HTR-8/SVneo (cell line): ENCODE data around the gene BMP7.
A peak's percentile ranks its signal among the peaks of the same experiment; 100 is the strongest.
"Not testable (repeated sequence)": the region's sequence is repeated elsewhere in the genome, so short reads cannot be mapped to it uniquely, and the experiment has no call there.

Experiments
- DNase-seq: peaks from one replicate; pipeline ENCODE4 v3.0.0; 2011; ENCODE audit warnings: low spot score, mixed read lengths; ENCODE audit not compliant: insufficient read length
- FAIRE-seq: peaks from 2 replicates; lab custom pipeline; 2011; peaks lifted over from hg19 to GRCh38; lab: Jason Lieb, UNC

The BMP7 gene

DNA sequence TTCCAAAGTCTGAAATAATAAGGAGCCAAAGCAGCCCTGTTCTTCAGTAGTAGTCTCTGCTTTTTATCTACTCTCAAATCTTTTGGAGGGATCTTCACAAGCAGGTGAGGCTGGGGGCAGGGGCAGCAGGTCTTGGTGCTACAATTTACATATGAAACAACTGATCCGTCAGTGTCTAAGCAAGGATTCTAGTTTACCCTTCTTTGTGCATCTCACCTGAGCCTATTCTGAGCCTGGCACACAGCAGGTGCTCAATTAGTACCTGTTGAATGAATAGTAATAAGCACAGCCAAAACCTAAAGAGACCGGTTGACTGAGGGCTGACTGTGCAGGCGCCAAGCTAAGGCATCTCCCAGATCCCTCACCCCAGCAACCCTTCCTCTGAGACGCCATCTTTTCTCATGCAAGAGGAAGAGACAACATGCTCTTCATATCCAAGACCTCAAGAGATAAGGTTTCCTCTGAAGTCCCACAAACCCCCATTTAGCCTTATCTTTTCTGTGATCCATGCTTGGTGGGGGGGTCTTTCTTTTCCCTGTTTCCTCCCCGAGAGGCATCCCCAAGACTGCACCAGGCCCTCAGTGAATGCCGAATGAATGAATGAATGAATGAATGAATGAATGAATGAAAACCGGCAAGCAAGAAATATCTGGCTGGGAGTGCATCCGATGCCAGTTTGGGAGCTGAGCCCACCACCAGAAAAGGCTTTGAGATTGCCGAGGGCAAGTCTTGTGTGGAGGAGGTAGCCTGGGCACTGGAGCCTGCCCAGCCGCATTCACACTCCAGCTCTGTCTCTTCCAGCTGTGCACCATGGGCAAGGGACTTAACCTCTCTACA lies 2.9 kb upstream of the BMP7 start:
- FAIRE-seq (peak; percentile 71), DNase-seq (no peak)

GRCh38 chr20:57268399-57269076 lies 2.1 kb upstream of the BMP7 start:
- FAIRE-seq, result peak; percentile 31
- no peak for DNase-seq

DNA sequence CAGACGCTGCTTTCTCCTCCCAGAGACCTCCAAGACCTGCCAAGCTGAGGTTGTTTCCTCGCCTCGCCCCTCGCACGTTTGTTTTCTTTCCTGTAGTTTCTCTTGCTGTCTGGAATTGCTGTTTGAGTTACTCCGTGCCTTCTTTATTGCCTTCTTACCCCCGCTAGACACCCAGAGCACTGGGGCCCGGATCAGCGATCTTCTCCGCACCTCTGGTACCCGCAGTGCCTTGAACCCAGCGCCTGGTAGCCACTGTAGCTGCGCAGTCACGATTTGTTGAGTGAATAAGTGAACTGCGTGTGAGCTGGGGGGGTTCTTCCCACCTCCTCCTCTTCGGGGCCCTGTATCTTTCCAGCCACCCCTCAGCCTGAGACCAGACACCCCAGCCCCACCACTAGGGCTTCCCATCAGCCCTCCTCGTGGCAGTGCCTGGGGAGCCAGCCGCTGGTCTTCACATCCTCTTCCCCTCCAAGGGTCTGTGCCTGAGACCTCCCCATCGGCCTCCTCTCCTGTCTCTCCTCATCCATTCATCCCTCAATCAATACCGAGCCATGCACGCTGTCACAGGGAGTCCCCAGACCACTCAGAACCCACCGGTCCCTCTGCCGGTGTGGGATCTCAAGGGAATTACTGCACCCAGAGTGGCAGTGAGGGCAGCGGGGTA lies 849 bp upstream of the BMP7 start:
- FAIRE-seq, result peak; percentile 48
- DNase-seq, result no peak

DNA sequence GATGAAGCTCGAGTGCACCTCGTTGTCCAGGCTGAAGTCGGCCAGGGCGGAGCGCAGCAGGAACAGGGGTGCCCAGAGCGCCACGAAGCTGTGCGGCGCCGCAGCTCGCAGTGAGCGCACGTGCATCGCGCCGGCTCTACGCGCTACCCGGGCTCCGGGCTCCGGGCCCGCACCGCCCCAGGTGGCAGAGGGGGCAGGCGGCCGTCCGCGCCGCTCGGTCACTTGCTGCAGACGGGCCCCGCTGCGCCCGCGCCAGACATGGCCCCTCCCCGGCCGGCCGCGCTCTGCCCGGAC lies 497 bp downstream of the BMP7 start:
- no peak for FAIRE-seq
- DNase-seq, result no peak

GRCh38 chr20:57265336-57265996 lies 975 bp downstream of the BMP7 start:
- FAIRE-seq, result peak; percentile 98
- DNase-seq, result peak; percentile 64

- not testable (repeated sequence) for FAIRE-seq
Observed at GRCh38 chr20:57264908-57265335, 1.5 kb downstream of the BMP7 start.

GRCh38 chr20:57263801-57264792 lies 2.3 kb downstream of the BMP7 start:
- DNase-seq, result no peak
- FAIRE-seq, result peak; percentile 75

More at GRCh38 chr20:57264908-57265335, 1.5 kb downstream of the BMP7 start:
- DNase-seq, result not testable (repeated sequence)

DNA sequence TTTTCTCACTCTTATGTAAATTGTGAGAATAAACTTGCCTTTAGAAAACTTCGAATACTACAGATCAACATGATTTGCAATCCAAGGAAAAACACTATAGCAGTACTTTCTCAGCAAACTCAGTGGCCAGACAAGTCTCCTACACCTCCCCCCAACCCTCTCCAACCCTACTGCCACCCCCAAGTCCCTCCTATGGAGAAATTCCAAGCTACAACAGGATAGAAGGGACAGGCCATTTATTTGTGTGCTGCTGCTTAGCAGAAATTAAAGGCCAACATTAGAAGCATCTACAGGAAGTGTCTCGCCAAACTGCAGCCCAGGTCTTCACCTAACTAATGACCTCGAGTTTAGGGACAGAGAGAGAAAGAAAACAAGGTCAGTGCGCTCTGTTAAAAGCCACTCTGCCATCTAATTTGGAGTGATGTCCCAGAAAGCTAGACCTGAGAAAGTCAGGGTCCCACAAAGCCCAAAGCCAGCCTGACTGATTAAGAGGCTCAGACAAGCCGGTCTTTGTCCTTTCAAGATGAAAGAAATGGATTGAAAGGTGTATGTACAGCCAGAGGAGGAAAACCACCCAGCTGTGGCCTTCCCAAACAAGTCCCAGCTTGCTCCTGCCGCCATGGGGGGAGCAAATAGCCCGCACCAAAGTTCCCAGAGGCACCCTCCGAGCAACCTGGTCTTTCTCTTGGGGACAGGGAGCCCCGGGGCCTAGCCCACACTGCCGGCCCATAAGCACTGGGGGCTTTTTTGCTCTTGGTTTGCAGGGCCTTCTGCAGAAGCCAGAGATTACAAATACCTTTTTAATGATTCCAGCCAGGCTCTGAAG lies 3.4 kb downstream of the BMP7 start:
- FAIRE-seq (peak; percentile 83), DNase-seq (no peak)

DNA sequence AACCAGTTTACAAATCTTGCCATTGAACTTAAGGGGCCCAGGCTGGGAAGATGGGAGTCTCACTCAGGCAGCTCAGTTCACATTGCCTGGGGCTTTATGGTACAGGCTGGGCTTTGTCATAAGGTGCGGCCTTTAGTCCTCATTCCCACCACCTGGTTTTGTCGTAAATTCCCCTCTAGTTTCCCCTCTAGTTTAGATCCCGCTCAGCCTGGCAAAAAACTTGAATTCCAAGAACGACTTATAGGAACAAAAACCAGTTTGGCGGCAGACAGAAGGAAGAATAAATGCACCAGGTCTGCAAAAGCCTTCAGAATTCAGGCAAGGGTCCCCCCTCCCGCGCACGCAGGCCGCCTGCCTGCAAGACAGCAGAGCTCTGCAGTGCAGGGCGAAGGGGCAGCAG lies 4.1 kb downstream of the BMP7 start:
- FAIRE-seq (no peak), DNase-seq (no peak)

DNA sequence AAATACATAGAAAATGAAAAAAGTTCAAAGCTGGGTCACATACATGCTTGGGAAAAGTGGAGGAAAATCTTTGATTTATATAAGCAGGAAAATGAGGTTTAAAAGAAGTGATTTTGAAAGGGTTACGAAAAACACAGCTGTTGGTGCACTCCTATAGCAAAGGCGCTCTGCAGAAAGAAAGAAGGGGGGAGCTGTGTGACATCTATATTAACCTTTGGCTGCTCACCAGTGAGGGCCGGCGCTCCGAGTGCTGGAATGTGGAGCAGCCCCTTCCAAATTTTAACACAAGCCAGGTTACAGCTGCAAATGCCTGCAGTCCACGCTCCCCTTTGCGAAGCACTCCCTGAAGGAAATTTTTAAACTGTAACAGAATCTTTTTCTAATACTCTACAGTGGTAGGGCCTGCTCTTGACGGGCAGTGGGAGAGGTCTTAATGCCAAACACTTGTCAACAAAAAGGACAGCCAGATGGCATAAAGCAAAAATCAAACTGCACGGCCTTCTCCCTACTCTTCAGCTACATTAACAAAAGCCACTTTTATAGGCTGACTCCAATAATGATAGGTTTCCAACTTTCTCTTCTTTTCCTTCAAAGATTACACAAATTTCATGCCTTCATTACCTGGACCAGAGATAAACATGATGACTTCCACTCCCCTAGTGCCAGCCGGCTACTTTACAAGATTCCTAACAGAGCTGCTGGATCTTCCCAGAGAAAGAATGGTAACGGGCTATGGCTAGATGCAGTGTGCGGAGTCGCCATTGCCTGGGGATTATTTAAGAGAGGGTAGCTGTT lies 4.8 kb downstream of the BMP7 start:
- DNase-seq (no peak), FAIRE-seq (peak; percentile 57)

DNA sequence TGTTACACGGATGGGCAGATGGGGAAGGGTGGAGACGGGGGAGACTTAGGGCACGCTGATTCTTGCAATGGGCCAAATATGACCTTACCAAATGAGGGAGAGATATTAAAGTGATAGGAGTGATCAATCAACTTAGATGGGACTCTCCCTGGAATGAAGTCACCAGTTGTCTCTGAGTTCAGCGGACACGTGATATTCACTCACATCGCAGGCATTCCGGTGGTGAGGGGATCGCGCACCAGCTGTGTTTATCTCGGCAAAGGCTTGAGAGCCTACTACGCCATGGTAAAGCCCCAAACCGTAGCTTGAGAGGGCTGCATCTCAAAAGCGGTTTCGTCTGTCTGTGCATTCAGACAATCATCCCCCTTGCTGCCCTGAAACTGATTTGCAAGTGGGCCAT lies 5.5 kb downstream of the BMP7 start:
- DNase-seq (no peak), FAIRE-seq (no peak)

DNA sequence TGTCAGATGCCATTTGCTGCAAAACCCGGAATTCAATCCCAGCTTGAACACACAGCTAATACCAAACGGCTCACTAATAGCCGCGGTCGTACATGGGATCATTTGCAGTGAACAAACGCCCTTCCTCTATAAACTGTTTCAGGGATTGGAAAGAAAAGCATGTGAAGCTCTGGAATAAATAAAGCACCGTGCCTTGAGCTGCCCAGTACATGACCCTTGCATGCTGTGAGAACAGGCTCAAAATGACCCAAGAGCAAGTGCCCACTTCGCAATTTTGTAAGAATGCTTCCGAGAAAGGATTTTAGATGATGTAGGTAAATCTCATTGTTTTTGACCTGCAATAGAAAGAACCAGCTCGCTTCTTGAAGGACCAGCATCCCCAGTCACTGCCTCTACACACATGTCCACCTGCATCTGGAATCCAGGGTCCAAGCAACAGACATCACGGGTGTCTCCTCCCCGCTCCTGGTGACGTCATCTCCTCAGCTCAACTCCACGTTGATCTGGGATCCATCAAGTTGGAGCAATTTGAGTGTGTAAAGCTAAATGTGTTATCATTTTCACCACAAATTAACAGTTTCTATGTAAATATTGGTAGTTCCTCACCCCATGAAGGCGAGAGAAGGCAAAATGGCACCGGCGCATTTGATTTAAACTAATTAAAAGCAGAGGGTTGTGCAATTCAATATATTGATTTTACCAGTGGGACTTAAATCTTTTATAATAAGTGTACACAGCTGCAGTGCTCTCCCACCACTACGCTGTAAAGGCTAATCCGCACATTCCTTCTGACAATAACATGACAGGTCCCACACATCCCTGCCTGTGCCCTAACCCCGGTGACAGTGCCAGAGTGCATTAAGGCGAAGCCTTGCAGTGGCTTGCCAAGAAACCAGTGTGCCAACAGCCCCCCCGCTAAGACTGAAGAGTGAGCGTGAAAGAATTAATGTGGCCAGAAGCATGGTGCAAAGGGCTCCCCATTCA lies 6.2 kb downstream of the BMP7 start:
- peak; percentile 89 for FAIRE-seq
- no peak for DNase-seq

- no peak for DNase-seq
- FAIRE-seq, result peak; percentile 89
Observed at GRCh38 chr20:57259121-57259937, 7.1 kb downstream of the BMP7 start.

GRCh38 chr20:57257701-57258453 lies 8.6 kb downstream of the BMP7 start:
- DNase-seq (no peak), FAIRE-seq (peak; percentile 4)

GRCh38 chr20:57256908-57257307 lies 9.5 kb downstream of the BMP7 start:
- FAIRE-seq, result peak; percentile 54
- DNase-seq, result no peak
